Neural cell (in vitro differentiated cells): Measurements from ENCODE around the gene GRID1. TPM values are rescaled to one million over a fixed set of nuclear protein-coding genes. Genes with fewer than 3 reads are reported as not detected.
A peak's percentile ranks its signal among the peaks of the same experiment; 100 is the strongest.

ENCODE experiments used
- H2AFZ ChIP-seq: fragments of 200-600, 300-800 bp; sonication (generic), shearing (Covaris generic); 2 replicates; pipeline ENCODE4 v1.6.0; 2014; ENCODE audit warnings: low read depth, mild to moderate bottlenecking, antibody characterized with exemption, low read length, moderate library complexity
- H3F3A ChIP-seq: fragments of 200-600 bp; shearing (Covaris generic); 2 replicates; pipeline ENCODE4 v1.6.1; 2016; ENCODE audit warnings: mild to moderate bottlenecking, moderate library complexity, mixed read lengths, antibody characterized with exemption, low read length; ENCODE audit not compliant: insufficient read depth, poor library complexity, severe bottlenecking
- H3K27ac ChIP-seq: fragments of 200-600, 300-800 bp; sonication (generic), shearing (Covaris generic); 2 replicates; pipeline ENCODE4 v1.5.1; 2014; ENCODE audit warnings: mild to moderate bottlenecking, low read length, moderate library complexity
- H3K27me3 ChIP-seq: fragments of 300-800, 200-600 bp; sonication (generic), shearing (Covaris generic); 2 replicates; pipeline ENCODE4 v1.6.0; 2014; ENCODE audit warnings: mild to moderate bottlenecking, low read depth, low read length, moderate library complexity; ENCODE audit not compliant: insufficient read depth
- H3K36me3 ChIP-seq: fragments of 300-800, 200-600 bp; sonication (generic), shearing (Covaris generic); 2 replicates; pipeline ENCODE4 v1.5.1; 2014; ENCODE audit warnings: mild to moderate bottlenecking, antibody characterized with exemption, low read length, moderate library complexity; ENCODE audit not compliant: insufficient read depth
- H3K4me2 ChIP-seq: fragments of 300-800, 200-600 bp; sonication (generic), shearing (Covaris generic); 2 replicates; pipeline ENCODE4 v1.6.0; 2014; ENCODE audit warnings: mild to moderate bottlenecking, low read length
- H3K4me3 ChIP-seq: fragments of 300-800, 200-600 bp; sonication (generic), shearing (Covaris generic); 2 replicates; pipeline ENCODE4 v1.5.1; 2014; ENCODE audit warnings: mild to moderate bottlenecking, low read length, moderate library complexity
- H3K79me2 ChIP-seq: fragments of 200-600 bp; shearing (Covaris generic); replicated peaks from 2 replicates; pipeline ENCODE4 v1.6.0; 2014; ENCODE audit warnings: mild to moderate bottlenecking, low read length, moderate library complexity; ENCODE audit not compliant: insufficient read depth
- H3K9ac ChIP-seq: fragments of 300-800, 200-600 bp; sonication (generic), shearing (Covaris generic); 2 replicates; pipeline ENCODE4 v1.6.1; 2016; ENCODE audit warnings: mild to moderate bottlenecking, low read length, mixed read lengths
- H3K9me2 ChIP-seq: fragments of 200-600 bp; shearing (Covaris generic); 2 replicates; pipeline ENCODE4 v1.6.1; 2016; ENCODE audit warnings: mild to moderate bottlenecking, low read length, mixed read lengths; ENCODE audit not compliant: insufficient read depth
- H3K9me3 ChIP-seq: fragments of 200-600, 300-800 bp; sonication (generic), shearing (Covaris generic); 2 replicates; pipeline ENCODE4 v1.6.1; 2016; ENCODE audit warnings: mild to moderate bottlenecking, mixed run types, low read length, moderate library complexity, mixed read lengths
- H4K20me1 ChIP-seq: fragments of 200-600 bp; shearing (Covaris generic); 2 replicates; pipeline ENCODE4 v1.6.1; 2016; ENCODE audit warnings: mild to moderate bottlenecking, mixed run types; ENCODE audit not compliant: insufficient read depth
- CTCF ChIP-seq: fragments of 450-650 bp; IDR thresholded peaks from 2 replicates; pipeline ENCODE4 v1.5.1; 2014; ENCODE audit warnings: antibody characterized with exemption, mild to moderate bottlenecking, moderate library complexity; ENCODE audit not compliant: poor library complexity, severe bottlenecking
- EP300 ChIP-seq: fragments of 450-650 bp; conservative IDR thresholded peaks from 2 replicates; pipeline ENCODE4 v1.6.1; 2014; ENCODE audit warnings: antibody characterized with exemption, mild to moderate bottlenecking, moderate library complexity; ENCODE audit not compliant: poor library complexity, severe bottlenecking
- EZH2 ChIP-seq: fragments of 200-600, 300-800 bp; shearing (Covaris generic), sonication (generic); IDR thresholded peaks from 2 replicates; pipeline ENCODE4 v1.6.1; 2014; ENCODE audit warnings: antibody characterized with exemption, low read length, borderline replicate concordance, mild to moderate bottlenecking; ENCODE audit not compliant: insufficient read depth, poor library complexity, severe bottlenecking
- MXI1 ChIP-seq: fragments of 450-650 bp; conservative IDR thresholded peaks from 2 replicates; pipeline ENCODE4 v1.6.1; 2014; ENCODE audit warnings: antibody characterized with exemption, mild to moderate bottlenecking; ENCODE audit not compliant: poor library complexity, severe bottlenecking
- RAD21 ChIP-seq: fragments of 450-650 bp; conservative IDR thresholded peaks from 2 replicates; pipeline ENCODE4 v1.6.1; 2014; ENCODE audit warnings: antibody characterized with exemption, mild to moderate bottlenecking, moderate library complexity
- REST ChIP-seq: IDR thresholded peaks from 2 replicates; pipeline ENCODE4 v1.6.1; 2012; ENCODE audit warnings: borderline replicate concordance
- SMC3 ChIP-seq: fragments of 450-650 bp; conservative IDR thresholded peaks from 2 replicates; pipeline ENCODE4 v1.6.1; 2014; ENCODE audit warnings: antibody characterized with exemption, mild to moderate bottlenecking, moderate library complexity; ENCODE audit not compliant: poor library complexity
- TAF1 ChIP-seq: IDR thresholded peaks from 2 replicates; pipeline ENCODE4 v1.6.1; 2012; ENCODE audit warnings: low read depth
- polyA plus RNA-seq: library from polyadenylated mRNA; depleted of rRNA; stranded (reverse); fragments of >200 nt; gene quantifications from 2 replicates; pipeline ENCODE4 v1.2.3, GENCODE V29; 2014

The GRID1 gene
- polyA plus RNA-seq, 1 donor from 2014 or later, result 7.3 TPM

GRCh38 chr10:86139066-86139657 is 227.4 kb downstream of the GRID1 start:
- Histone ChIP-seq H3K4me3 (no peak overlapping the region), H3K27me3 (no peaks in the 10 kb centered on the region), H3K9ac (no peak overlapping the region), H3K4me2 (no peak overlapping the region), H3K9me2 (no peaks in the 10 kb centered on the region), H3K79me2 (no peaks in the 10 kb centered on the region), H3F3A (no peaks in the 10 kb centered on the region), H2AFZ (no peak overlapping the region), H3K9me3 (no peaks in the 10 kb centered on the region), H3K36me3 (no peaks in the 10 kb centered on the region), H4K20me1 (no peaks in the 10 kb centered on the region), H3K27ac (no peak overlapping the region)
- TF ChIP-seq CTCF (peak; percentile 16), EZH2 (no peak), REST (no peak)

- Histone ChIP-seq H3K27me3 (no peaks in the 10 kb centered on the region), H3K36me3 (no peaks in the 10 kb centered on the region), H3K9ac (no peak overlapping the region), H4K20me1 (no peaks in the 10 kb centered on the region), H3F3A (no peaks in the 10 kb centered on the region), H3K9me3 (no peaks in the 10 kb centered on the region), H3K79me2 (no peaks in the 10 kb centered on the region), H2AFZ (no peak overlapping the region), H3K4me3 (no peak overlapping the region), H3K9me2 (no peaks in the 10 kb centered on the region), H3K4me2 (no peak overlapping the region), H3K27ac (no peak overlapping the region)
- TF ChIP-seq RAD21, result no peak
- TF ChIP-seq REST, result no peak
- no peak for TF ChIP-seq SMC3
- no peak for TF ChIP-seq CTCF
- no peak for TF ChIP-seq EP300
- no peak for TF ChIP-seq MXI1
- TF ChIP-seq EZH2, result no peak
- no peak for TF ChIP-seq TAF1
These were observed 228.0 kb downstream of the GRID1 start for GRCh38 chr10:86138551-86139065.
